Retinal pigment epithelial cell (primary cell): ENCODE results near the gene TSSK2.
A peak's percentile ranks its signal among the peaks of the same experiment; 100 is the strongest.

ENCODE experiments used
- DNase-seq: peaks from one replicate; pipeline ENCODE4 v3.0.0-alpha.2; 2010; ENCODE audit warnings: low read depth
- H3K4me3 ChIP-seq: 2 replicates; pipeline ENCODE4 v1.5.1; 2011; ENCODE audit warnings: mild to moderate bottlenecking, low read length, control low read depth, moderate library complexity
- CTCF ChIP-seq: conservative IDR thresholded peaks from 2 replicates; pipeline ENCODE4 v1.5.1; 2011; ENCODE audit warnings: low read depth, low read length, control low read depth, inconsistent platforms

The TSSK2 gene

DNA sequence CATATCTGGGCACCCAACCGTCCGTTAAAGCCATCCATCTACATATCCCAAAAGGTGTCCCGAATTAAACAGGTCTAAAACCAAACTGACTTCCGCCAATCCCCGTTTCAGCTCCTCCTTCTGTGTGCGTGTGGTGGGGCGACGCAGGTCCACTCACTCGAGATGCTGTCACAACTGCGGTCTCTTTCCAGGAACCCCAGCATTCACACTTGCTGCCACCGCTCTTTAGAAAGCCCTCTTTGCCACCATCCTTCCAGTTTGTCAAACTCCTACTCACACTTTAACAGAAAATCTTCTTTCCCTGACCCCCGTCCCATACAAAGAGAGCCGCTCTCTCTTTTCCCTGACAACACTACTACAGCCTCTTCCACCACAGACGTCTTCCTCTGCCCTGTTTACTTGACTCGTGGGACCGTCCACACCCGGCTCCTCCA, 12.9 kb downstream of the TSSK2 start:
- H3K4me3 ChIP-seq: peak overlapping the region; percentile 71
- no peak for DNase-seq
- no peak for TF ChIP-seq CTCF

DNA sequence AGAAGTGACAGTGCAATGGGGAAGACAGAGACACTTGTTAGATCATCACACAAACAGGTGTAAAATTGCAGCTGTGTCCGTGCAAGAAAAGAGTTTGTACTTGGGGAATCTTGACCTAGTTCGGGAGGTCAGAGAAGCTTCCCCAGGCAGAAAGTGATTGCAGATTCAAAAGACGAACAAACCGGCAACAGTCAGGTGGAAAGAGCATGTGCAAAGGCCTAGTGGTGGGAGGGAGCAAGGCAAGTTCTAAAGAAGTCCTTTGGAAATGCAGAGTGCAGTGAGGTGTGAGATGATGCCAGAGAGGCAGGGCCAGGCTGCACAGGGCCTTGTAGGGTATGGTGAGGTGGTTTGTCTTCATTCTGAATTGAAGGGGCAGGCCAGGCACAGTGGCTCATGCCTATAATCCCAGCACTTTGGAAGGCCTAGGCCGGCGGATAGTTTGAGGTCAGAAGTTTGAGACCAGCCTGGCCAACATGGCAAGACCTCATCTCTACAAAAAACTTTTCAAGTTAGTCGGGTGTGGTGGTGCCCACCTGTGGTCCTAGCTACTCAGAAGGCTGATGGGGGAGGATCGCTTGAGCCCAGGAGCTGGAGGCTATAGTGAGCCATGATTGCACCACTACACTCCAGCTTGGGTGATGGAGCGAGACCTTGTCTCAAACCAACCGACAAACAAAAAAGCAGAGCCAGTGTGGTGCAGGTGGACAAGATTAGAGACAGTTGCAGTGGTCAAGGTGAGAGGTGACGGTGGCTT, 15.3 kb downstream of the TSSK2 start:
- no peak for TF ChIP-seq CTCF
- H3K4me3 ChIP-seq: no peak overlapping the region
- no peak for DNase-seq

GRCh38 chr22:19147195-19147780, 16.2 kb downstream of the TSSK2 start:
- DNase-seq: no peak
- no peak for TF ChIP-seq CTCF
- H3K4me3 ChIP-seq: no peak overlapping the region

GRCh38 chr22:19148417-19149046, 17.4 kb downstream of the TSSK2 start:
- H3K4me3 ChIP-seq: no peak overlapping the region
- no peak for TF ChIP-seq CTCF
- no peak for DNase-seq

GRCh38 chr22:19149047-19149883, 18.2 kb downstream of the TSSK2 start:
- no peak for DNase-seq
- TF ChIP-seq CTCF: no peak
- H3K4me3 ChIP-seq: no peak overlapping the region

GRCh38 chr22:19149991-19150390, 18.9 kb downstream of the TSSK2 start, which contains the start of gene GSC2:
GSC2 (minus strand) TSS chr22:19150292; CDS start chr22:19150283, 9 bp downstream.
- TF ChIP-seq CTCF: no peak
- no peak for DNase-seq
- H3K4me3 ChIP-seq: no peak within 1 kb of the TSS
